Kidney epithelial cell (primary cell): ENCODE results near the gene MGAT4B. TPM values are rescaled to one million over a fixed set of nuclear protein-coding genes. Genes with fewer than 3 reads are reported as not detected.

ENCODE experiments used
- DNase-seq: peaks from one replicate; pipeline ENCODE4 v3.0.0-alpha.2; 2010; ENCODE audit warnings: low read depth
- H3K27me3 ChIP-seq: 2 replicates; pipeline ENCODE4 v1.6.0; 2011; ENCODE audit warnings: low read length; ENCODE audit not compliant: control insufficient read depth, insufficient read depth
- H3K36me3 ChIP-seq: 2 replicates; pipeline ENCODE4 v1.5.1; 2011; ENCODE audit warnings: low read length; ENCODE audit not compliant: control insufficient read depth, insufficient read depth
- H3K4me3 ChIP-seq: 2 replicates; pipeline ENCODE4 v1.5.1; 2011; ENCODE audit warnings: low read depth, mild to moderate bottlenecking, control low read depth, low read length
- CTCF ChIP-seq: IDR thresholded peaks from 2 replicates; pipeline ENCODE4 v1.5.1; 2011; ENCODE audit warnings: mild to moderate bottlenecking, moderate library complexity, low read length, control low read depth, inconsistent platforms; ENCODE audit not compliant: insufficient read depth, poor library complexity, severe bottlenecking
- total RNA-seq: library from RNA; depleted of rRNA; stranded (reverse); fragments of >200 nt; gene quantifications from 2 replicates; pipeline ENCODE4 v1.2.3, GENCODE V29; 2015

Gene MGAT4B
- 540 and 586 TPM in 2 replicates for total RNA-seq

GRCh38 chr5:179806250-179807048, at the start of gene MGAT4B:
MGAT4B (minus strand) TSS chr5:179806866; CDS start chr5:179806583, 283 bp downstream.
- Histone ChIP-seq H3K27me3 (no peaks in the 10 kb centered on the region), H3K36me3 (no peaks in the 10 kb centered on the region), H3K4me3 (peak within 1 kb of the TSS; percentile 69)
- no peak for DNase-seq
- no peak for TF ChIP-seq CTCF

- peaks cover 1% of the 10 kb centered on the region for H3K36me3 ChIP-seq
- no peak for TF ChIP-seq CTCF
- no peaks in the 10 kb centered on the region for H3K27me3 ChIP-seq
- no peak for DNase-seq
- no peak overlapping the region for H3K4me3 ChIP-seq
Measured at GRCh38 chr5:179854356-179854755, 47.7 kb upstream of the MGAT4B start.

GRCh38 chr5:179852993-179853547, 46.4 kb upstream of the MGAT4B start:
- Histone ChIP-seq H3K36me3 (peaks cover 1% of the 10 kb centered on the region), H3K4me3 (no peak overlapping the region), H3K27me3 (no peaks in the 10 kb centered on the region)
- no peak for TF ChIP-seq CTCF
- no peak for DNase-seq

GRCh38 chr5:179841621-179842020, 35.0 kb upstream of the MGAT4B start:
- no peak for TF ChIP-seq CTCF
- Histone ChIP-seq H3K4me3 (no peak overlapping the region), H3K27me3 (no peaks in the 10 kb centered on the region), H3K36me3 (no peaks in the 10 kb centered on the region)
- no peak for DNase-seq

- no peak for DNase-seq
- Histone ChIP-seq H3K4me3 (no peak overlapping the region), H3K27me3 (no peaks in the 10 kb centered on the region), H3K36me3 (peaks cover 3% of the 10 kb centered on the region)
- no peak for TF ChIP-seq CTCF
Measured at GRCh38 chr5:179840766-179841165, 34.1 kb upstream of the MGAT4B start.
